CMK (cell line): ENCODE measurements around the gene SEMA4C.

Experiments
- DNase-seq: peaks from one replicate; pipeline ENCODE4 v3.0.0-alpha.2; 2010; ENCODE audit warnings: low read depth

The SEMA4C gene

GRCh38 chr2:96881349-96882195, 11.7 kb upstream of the SEMA4C start:
- no peak for DNase-seq

- DNase-seq, result no peak
Measured at GRCh38 chr2:96880891-96881273, 11.0 kb upstream of the SEMA4C start.

DNA sequence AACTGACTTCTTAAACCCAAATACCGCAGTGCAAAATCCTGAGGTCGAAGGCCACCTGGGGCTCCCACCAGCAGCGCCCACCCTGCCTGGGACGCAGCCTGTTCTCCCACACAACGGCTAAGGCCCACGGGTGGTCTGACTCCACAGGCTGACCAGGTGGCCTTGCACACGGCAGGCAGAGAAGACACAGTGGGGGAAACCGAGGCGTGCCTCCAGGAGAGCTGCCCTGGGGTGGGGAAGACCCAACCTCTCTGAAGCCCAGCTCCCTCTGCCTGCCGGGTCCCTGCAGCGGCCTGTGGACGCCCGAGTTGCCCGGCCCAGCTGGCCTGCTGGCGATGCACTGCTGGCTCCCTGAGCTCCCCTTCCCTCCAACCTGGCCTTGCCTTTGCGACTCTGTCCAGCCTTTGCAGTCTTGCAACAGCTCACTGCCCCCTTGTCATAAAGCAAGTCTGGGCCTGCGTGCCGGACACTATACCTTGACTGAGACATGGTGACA, 9.7 kb upstream of the SEMA4C start:
- DNase-seq, result no peak

- DNase-seq, result no peak
Measured at GRCh38 chr2:96878796-96879544, 9.1 kb upstream of the SEMA4C start.

DNA sequence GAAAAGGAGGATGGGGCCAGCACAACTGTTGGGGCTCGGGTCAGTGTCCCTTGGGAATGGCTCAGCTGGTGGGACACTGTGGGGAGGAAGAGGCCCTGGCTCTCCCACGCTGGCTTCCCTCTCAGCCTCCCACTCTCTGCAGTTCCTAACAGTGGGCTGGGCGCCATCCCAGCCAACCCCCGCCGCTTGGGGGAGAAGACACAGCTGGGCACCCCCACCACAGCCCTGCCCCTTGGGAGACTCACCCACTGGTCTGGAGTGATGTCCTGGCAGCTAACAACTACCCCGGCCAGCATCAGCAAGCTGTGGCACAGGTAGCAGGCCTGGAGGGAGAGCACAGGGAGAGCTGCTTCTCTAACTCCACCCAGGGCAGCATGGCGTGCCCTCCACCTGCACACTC, 8.3 kb upstream of the SEMA4C start:
- no peak for DNase-seq

DNA sequence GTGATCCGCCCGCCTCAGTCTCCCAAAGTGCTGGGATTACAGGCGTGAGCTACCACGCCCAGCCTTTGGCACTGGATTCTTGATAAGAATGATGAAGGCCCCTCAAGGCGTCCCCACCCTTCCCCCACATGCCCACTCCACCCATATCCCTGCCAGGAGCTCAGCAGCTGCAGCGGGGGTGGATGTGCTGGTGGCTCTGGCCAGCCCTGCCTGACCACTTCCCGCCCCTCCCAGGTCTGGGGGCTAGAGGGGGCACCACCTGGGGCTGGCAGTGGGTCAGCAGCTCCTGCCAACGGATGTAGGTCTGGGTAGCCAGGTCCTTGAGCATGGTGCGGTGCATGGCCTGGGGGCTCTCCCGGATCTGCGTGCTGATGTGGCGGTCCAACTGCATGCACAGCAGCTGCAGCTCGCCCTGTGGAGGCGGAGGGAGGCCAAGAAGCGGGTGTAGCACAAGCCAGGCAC, 7.8 kb upstream of the SEMA4C start:
- no peak for DNase-seq

DNA sequence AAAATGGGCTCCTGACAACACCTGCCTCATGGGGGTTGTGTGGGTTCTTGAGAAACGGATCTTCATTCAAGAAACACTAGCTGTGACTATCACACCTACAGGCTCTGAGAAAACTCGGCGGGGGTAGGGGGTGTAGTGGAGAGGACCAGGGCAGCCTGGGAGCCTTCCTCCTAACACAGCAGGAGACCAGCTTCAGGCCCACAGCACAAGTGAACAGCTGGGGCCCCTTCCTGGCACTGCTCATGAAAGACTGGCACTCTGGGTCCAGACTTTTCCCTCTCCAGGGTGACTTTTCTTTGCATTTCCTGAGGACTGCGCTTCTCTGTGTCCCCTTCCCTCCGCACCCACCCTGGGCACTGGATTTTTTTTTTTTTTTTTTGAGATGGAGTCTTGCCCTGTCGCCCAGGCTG, 7.2 kb upstream of the SEMA4C start:
- DNase-seq, result no peak

- no peak for DNase-seq
Measured at GRCh38 chr2:96876269-96877041, 6.6 kb upstream of the SEMA4C start.

- no peak for DNase-seq
Measured at GRCh38 chr2:96875498-96876268, 5.8 kb upstream of the SEMA4C start.

GRCh38 chr2:96874198-96874831, 4.4 kb upstream of the SEMA4C start:
- no peak for DNase-seq

GRCh38 chr2:96873651-96874096, 3.8 kb upstream of the SEMA4C start:
- DNase-seq, result no peak

- DNase-seq, result no peak
Measured at GRCh38 chr2:96872591-96873349, 2.9 kb upstream of the SEMA4C start.

DNA sequence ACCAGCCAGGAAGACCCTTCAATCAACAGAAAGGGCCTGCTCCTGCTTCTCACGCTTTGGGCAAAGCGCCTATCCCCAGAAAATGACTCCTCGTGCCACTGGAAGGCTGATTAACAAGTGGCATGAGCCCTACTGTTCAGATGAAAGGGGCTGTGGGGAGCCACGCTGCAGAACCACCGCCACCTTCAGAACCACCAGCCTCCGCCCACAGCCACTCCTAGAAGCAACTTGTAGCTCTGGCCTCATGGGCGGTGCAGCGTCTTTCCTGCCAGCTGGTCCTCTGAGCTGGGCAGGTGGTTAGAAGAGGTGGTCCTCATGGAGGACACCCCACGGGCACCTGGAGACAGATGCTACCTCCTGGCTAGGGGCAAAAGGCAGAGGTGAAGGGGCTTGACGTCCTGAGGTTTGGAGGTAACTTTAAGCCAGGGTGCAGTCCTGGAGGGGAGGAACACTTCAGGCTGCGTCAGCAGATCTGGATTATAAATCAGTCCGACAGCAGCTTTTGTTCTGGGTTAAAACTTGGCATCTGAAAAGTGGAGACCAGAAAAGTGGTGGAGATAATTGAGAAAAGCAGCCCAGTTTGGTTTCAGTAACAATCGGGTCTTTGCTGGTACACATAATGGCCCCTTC, 861 bp upstream of the SEMA4C start:
- DNase-seq, result no peak

DNA sequence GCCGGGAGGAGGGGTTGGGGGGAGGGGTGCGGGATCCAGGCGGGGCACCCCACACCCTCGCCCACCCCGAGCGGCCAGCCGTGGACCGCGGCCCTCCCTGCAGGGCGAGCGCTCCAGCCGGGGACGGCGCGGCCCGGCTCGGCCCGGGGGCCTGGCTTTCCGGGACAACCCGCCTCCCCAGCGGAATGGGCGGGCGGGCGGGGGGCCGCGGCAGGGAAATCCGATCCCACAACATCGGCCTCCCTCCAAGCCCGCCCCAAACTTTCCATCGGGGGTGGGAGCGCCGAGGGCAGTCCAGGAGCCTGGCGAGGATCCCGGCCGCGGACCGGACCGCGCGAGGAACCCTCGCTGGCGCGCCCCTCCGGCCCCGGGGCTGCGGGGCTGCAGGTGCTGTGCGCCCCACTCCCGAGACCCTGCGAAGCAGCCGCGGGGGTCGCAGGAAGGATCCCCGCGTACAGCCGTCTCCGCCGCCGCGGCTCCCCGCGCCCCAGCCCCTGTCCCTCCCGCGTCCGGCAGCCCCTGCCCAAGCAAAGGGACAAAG, 529 bp downstream of the SEMA4C start:
- DNase-seq, result no peak

- peak; percentile 81 for DNase-seq
Measured at GRCh38 chr2:96868555-96869280, 1.2 kb downstream of the SEMA4C start.

GRCh38 chr2:96867756-96868554, 1.9 kb downstream of the SEMA4C start:
- DNase-seq, result no peak

DNA sequence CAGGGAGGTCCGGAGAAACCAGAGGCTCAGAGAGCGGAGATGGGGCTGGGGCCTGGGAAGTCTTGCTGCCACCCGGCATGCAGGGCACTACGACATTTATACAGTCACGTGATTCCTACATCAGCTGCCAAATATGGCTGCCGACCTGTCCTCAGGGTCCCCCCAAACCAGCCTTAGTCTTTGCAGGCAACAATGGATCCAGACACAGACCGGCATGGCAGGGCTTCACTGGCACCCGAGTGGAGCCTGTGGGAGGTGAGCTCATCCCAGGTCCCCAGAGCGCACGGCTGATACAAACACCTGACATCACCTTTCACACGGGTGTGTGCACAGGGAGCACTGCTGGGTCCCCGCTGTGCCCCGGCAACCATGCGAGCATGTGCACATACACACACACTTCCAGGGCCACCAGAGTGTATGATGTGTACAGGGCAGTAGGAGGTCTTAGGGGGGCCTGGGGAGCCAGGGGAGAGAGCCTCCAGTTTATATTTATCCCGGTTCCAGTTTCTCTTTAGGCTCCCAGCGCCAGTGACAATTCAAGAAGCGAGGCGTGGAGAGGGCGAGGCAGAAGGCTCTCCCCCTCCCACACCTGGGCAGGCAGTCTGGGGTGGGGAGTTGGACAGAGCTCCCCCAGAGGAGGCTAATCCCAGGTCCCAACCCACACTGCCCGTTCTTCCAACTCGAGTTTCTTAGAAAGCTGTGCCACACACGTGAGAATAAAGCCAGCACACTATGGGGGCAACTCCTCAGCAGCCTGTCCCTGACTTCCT, 2.7 kb downstream of the SEMA4C start:
- no peak for DNase-seq
